IPS-15b (cell line): ENCODE results near the gene SEM1.
"Not testable (repeated sequence)": the region's sequence is repeated elsewhere in the genome, so short reads cannot be mapped to it uniquely, and the experiment has no call there.

Experiments
- H3K27me3 ChIP-seq: one replicate; pipeline ENCODE4 v1.6.1; 2013; ENCODE audit warnings: low read length; ENCODE audit not compliant: control insufficient read depth, insufficient read depth
- H3K36me3 ChIP-seq: one replicate; pipeline ENCODE4 v1.6.1; 2013; ENCODE audit warnings: low read length; ENCODE audit not compliant: control insufficient read depth, insufficient read depth
- H3K4me1 ChIP-seq: one replicate; pipeline ENCODE4 v1.6.1; 2013; ENCODE audit warnings: mild to moderate bottlenecking, low read length; ENCODE audit not compliant: control insufficient read depth, insufficient read depth
- H3K4me3 ChIP-seq: one replicate; pipeline ENCODE4 v1.5.1; 2013; ENCODE audit warnings: low read depth, low read length
- H3K9ac ChIP-seq: one replicate; pipeline ENCODE4 v1.6.1; 2013; ENCODE audit warnings: low read depth, mild to moderate bottlenecking, low read length
- H3K9me3 ChIP-seq: one replicate; pipeline ENCODE4 v1.6.1; 2013; ENCODE audit warnings: mild to moderate bottlenecking, low read length; ENCODE audit not compliant: control insufficient read depth, insufficient read depth

SEM1 gene

GRCh38 chr7:96675548-96675947 lies 34.1 kb downstream of the SEM1 start:
- Histone ChIP-seq H3K36me3 (no peaks in the 10 kb centered on the region), H3K4me3 (no peak overlapping the region), H3K4me1 (no peaks in the 10 kb centered on the region), H3K9ac (no peak overlapping the region), H3K9me3 (no peaks in the 10 kb centered on the region), H3K27me3 (no peaks in the 10 kb centered on the region)

- Histone ChIP-seq H3K4me1 (no peaks in the 10 kb centered on the region), H3K36me3 (no peaks in the 10 kb centered on the region), H3K4me3 (no peak overlapping the region), H3K9me3 (no peaks in the 10 kb centered on the region), H3K9ac (no peak overlapping the region), H3K27me3 (no peaks in the 10 kb centered on the region)
Measured at GRCh38 chr7:96674565-96674964, 35.1 kb downstream of the SEM1 start.

- Histone ChIP-seq H3K4me1 (no peaks in the 10 kb centered on the region), H3K9ac (no peak overlapping the region), H3K36me3 (no peaks in the 10 kb centered on the region), H3K9me3 (no peaks in the 10 kb centered on the region), H3K4me3 (no peak overlapping the region), H3K27me3 (no peaks in the 10 kb centered on the region)
Measured at GRCh38 chr7:96671854-96672253, 37.8 kb downstream of the SEM1 start.

- Histone ChIP-seq H3K9ac (no peak overlapping the region), H3K9me3 (no peaks in the 10 kb centered on the region), H3K4me3 (no peak overlapping the region), H3K4me1 (no peaks in the 10 kb centered on the region), H3K36me3 (no peaks in the 10 kb centered on the region), H3K27me3 (no peaks in the 10 kb centered on the region)
Measured at GRCh38 chr7:96670338-96671289, 39.0 kb downstream of the SEM1 start.

GRCh38 chr7:96669812-96670211 lies 39.8 kb downstream of the SEM1 start:
- Histone ChIP-seq H3K36me3 (no peaks in the 10 kb centered on the region), H3K9ac (no peak overlapping the region)

GRCh38 chr7:96667026-96667425 lies 42.6 kb downstream of the SEM1 start:
- H3K9ac ChIP-seq, result no peak overlapping the region
- H3K9me3 ChIP-seq, result no peaks in the 10 kb centered on the region
- H3K27me3 ChIP-seq, result no peaks in the 10 kb centered on the region
- no peaks in the 10 kb centered on the region for H3K4me1 ChIP-seq
- H3K36me3 ChIP-seq, result no peaks in the 10 kb centered on the region
- H3K4me3 ChIP-seq, result no peak overlapping the region

More at GRCh38 chr7:96669812-96670211, 39.8 kb downstream of the SEM1 start:
- Histone ChIP-seq H3K4me1 (no peaks in the 10 kb centered on the region), H3K4me3 (no peak overlapping the region), H3K27me3 (no peaks in the 10 kb centered on the region), H3K9me3 (no peaks in the 10 kb centered on the region)

- Histone ChIP-seq H3K9me3 (no peaks in the 10 kb centered on the region), H3K4me3 (no peak overlapping the region), H3K27me3 (no peaks in the 10 kb centered on the region), H3K9ac (no peak overlapping the region), H3K36me3 (no peaks in the 10 kb centered on the region), H3K4me1 (no peaks in the 10 kb centered on the region)
Measured at GRCh38 chr7:96665689-96666088, 44.0 kb downstream of the SEM1 start.

- no peaks in the 10 kb centered on the region for H3K9me3 ChIP-seq
- no peaks in the 10 kb centered on the region for H3K36me3 ChIP-seq
- no peaks in the 10 kb centered on the region for H3K27me3 ChIP-seq
- no peak overlapping the region for H3K4me3 ChIP-seq
- no peaks in the 10 kb centered on the region for H3K4me1 ChIP-seq
- H3K9ac ChIP-seq, result no peak overlapping the region
Measured at GRCh38 chr7:96664793-96665192, 44.9 kb downstream of the SEM1 start.

GRCh38 chr7:96663871-96664445 lies 45.7 kb downstream of the SEM1 start:
- H3K9me3 ChIP-seq, result no peaks in the 10 kb centered on the region
- no peaks in the 10 kb centered on the region for H3K36me3 ChIP-seq
- no peaks in the 10 kb centered on the region for H3K27me3 ChIP-seq
- no peak overlapping the region for H3K9ac ChIP-seq
- H3K4me1 ChIP-seq, result no peaks in the 10 kb centered on the region
- no peak overlapping the region for H3K4me3 ChIP-seq

- H3K9ac ChIP-seq, result no peak overlapping the region
- no peaks in the 10 kb centered on the region for H3K9me3 ChIP-seq
- H3K4me3 ChIP-seq, result no peak overlapping the region
- H3K27me3 ChIP-seq, result no peaks in the 10 kb centered on the region
- no peaks in the 10 kb centered on the region for H3K36me3 ChIP-seq
- H3K4me1 ChIP-seq, result no peaks in the 10 kb centered on the region
Measured at GRCh38 chr7:96663457-96663856, 46.2 kb downstream of the SEM1 start.

GRCh38 chr7:96662151-96662550 lies 47.5 kb downstream of the SEM1 start:
- H3K9ac ChIP-seq, H3K27me3 ChIP-seq, H3K4me1 ChIP-seq, H3K9me3 ChIP-seq, H3K36me3 ChIP-seq, H3K4me3 ChIP-seq: not testable (repeated sequence)

- H3K4me1 ChIP-seq, result no peaks in the 10 kb centered on the region
- H3K4me3 ChIP-seq, result no peak overlapping the region
- no peaks in the 10 kb centered on the region for H3K36me3 ChIP-seq
- H3K9ac ChIP-seq, result no peak overlapping the region
- H3K9me3 ChIP-seq, result no peaks in the 10 kb centered on the region
- no peaks in the 10 kb centered on the region for H3K27me3 ChIP-seq
Measured at GRCh38 chr7:96658022-96658412, 51.6 kb downstream of the SEM1 start.
